Trophoblast cell (in vitro differentiated cells and primary cell): ENCODE measurements around the gene TPBGL.

Experiments
- DNase-seq, 2 donors: peaks; one replicate each; pipeline ENCODE4 v3.0.0-alpha.2; 2016
- H2AFZ ChIP-seq: 2 replicates; pipeline ENCODE4 v1.6.1; 2013; ENCODE audit warnings: low read length, moderate library complexity, mild to moderate bottlenecking; ENCODE audit not compliant: insufficient read depth, poor library complexity
- H2AK5ac ChIP-seq: 2 replicates; pipeline ENCODE4 v1.6.1; 2013; ENCODE audit warnings: mild to moderate bottlenecking, low read length
- H2BK120ac ChIP-seq: 2 replicates; pipeline ENCODE4 v1.6.1; 2013; ENCODE audit warnings: low read length, mild to moderate bottlenecking, moderate library complexity; ENCODE audit not compliant: insufficient read depth, poor library complexity
- H2BK12ac ChIP-seq: 2 replicates; pipeline ENCODE4 v1.6.1; 2013; ENCODE audit warnings: mild to moderate bottlenecking, low read length, moderate library complexity
- H2BK5ac ChIP-seq: 2 replicates; pipeline ENCODE4 v1.6.1; 2013; ENCODE audit warnings: low read length, low read depth, moderate library complexity, mild to moderate bottlenecking; ENCODE audit not compliant: poor library complexity
- H3K14ac ChIP-seq: 2 replicates; pipeline ENCODE4 v1.6.1; 2013; ENCODE audit warnings: mild to moderate bottlenecking, low read length
- H3K18ac ChIP-seq: 2 replicates; pipeline ENCODE4 v1.6.1; 2013; ENCODE audit warnings: mild to moderate bottlenecking, low read length
- H3K23ac ChIP-seq: 2 replicates; pipeline ENCODE4 v1.6.1; 2013; ENCODE audit warnings: low read length
- H3K27ac ChIP-seq: 2 replicates; pipeline ENCODE4 v1.5.1; 2013; ENCODE audit warnings: low read depth, mild to moderate bottlenecking, inconsistent platforms, low read length, moderate library complexity
- H3K27me3 ChIP-seq: 2 replicates; pipeline ENCODE4 v1.6.1; 2013; ENCODE audit warnings: inconsistent platforms, mild to moderate bottlenecking, low read length, moderate library complexity; ENCODE audit not compliant: insufficient read depth
- H3K36me3 ChIP-seq, 2 experiments: 1 replicate in 1 of 2; 2 replicates in 1 of 2; pipeline ENCODE4 v1.6.1; 2013; ENCODE audit warnings: low read length in 2 of 2, mild to moderate bottlenecking in 2 of 2, moderate library complexity in 1 of 2; ENCODE audit not compliant: insufficient read depth in 2 of 2, control insufficient read depth in 1 of 2
- H3K4ac ChIP-seq: 2 replicates; pipeline ENCODE4 v1.6.1; 2013; ENCODE audit warnings: low read depth, mild to moderate bottlenecking, low read length, moderate library complexity
- H3K4me1 ChIP-seq, 2 experiments: 1 replicate in 1 of 2; 2 replicates in 1 of 2; pipeline ENCODE4 v1.6.1; 2013; ENCODE audit warnings: low read length in 2 of 2, mild to moderate bottlenecking in 2 of 2, moderate library complexity in 1 of 2; ENCODE audit not compliant: insufficient read depth in 2 of 2, control insufficient read depth in 1 of 2
- H3K4me2 ChIP-seq: 2 replicates; pipeline ENCODE4 v1.6.1; 2013; ENCODE audit warnings: inconsistent platforms, mild to moderate bottlenecking, low read length, moderate library complexity
- H3K4me3 ChIP-seq: 2 replicates; pipeline ENCODE4 v1.5.1; 2013; ENCODE audit warnings: mild to moderate bottlenecking, low read depth, low read length, inconsistent platforms
- H3K79me1 ChIP-seq: one replicate; pipeline ENCODE4 v1.6.1; 2013; ENCODE audit warnings: low read length
- H3K79me2 ChIP-seq: 2 replicates; pipeline ENCODE4 v1.6.1; 2013; ENCODE audit warnings: low read length, mild to moderate bottlenecking; ENCODE audit not compliant: control insufficient read depth, insufficient read depth, poor library complexity
- H3K9ac ChIP-seq: 2 replicates; pipeline ENCODE4 v1.6.1; 2013; ENCODE audit warnings: mild to moderate bottlenecking, low read length
- H3K9me3 ChIP-seq: 2 replicates; pipeline ENCODE4 v1.6.1; 2013; ENCODE audit warnings: low read depth, mild to moderate bottlenecking, control low read depth, inconsistent platforms, low read length; ENCODE audit not compliant: insufficient read depth
- H4K12ac ChIP-seq: 2 replicates; pipeline ENCODE4 v1.6.1; 2013; ENCODE audit warnings: low read depth, mild to moderate bottlenecking, low read length, moderate library complexity
- H4K8ac ChIP-seq: 2 replicates; pipeline ENCODE4 v1.6.1; 2013; ENCODE audit warnings: low read depth, mild to moderate bottlenecking, low read length, moderate library complexity
- H4K91ac ChIP-seq: one replicate; pipeline ENCODE4 v1.6.1; 2013; ENCODE audit warnings: low read depth, mild to moderate bottlenecking, low read length, moderate library complexity
- WGBS: extraction: QIAGEN DNeasy Blood & Tissue Kit; methylation state at CpG from one replicate; pipeline ENCODE4 v1.1.7; 2013; ENCODE audit warnings: missing lambda C conversion rate; ENCODE audit not compliant: insufficient read length, insufficient coverage; ENCODE audit errors: extremely low coverage; 5-methylcytosine and 5-hydroxymethylcytosine counted together

TPBGL gene

GRCh38 chr11:75260396-75261170 is 20.0 kb downstream of the TPBGL start:
- WGBS = no CpG with 5 or more reads among the region's 10 CpGs
- Histone ChIP-seq H3K79me1 (no peaks in the 10 kb centered on the region), H2BK120ac (no peak overlapping the region), H3K9me3 (no peaks in the 10 kb centered on the region), H4K12ac (no peak overlapping the region), H3K4me1 (no peaks in the 10 kb centered on the region), H3K27me3 (no peaks in the 10 kb centered on the region), H2AFZ (no peak overlapping the region), H3K14ac (no peak overlapping the region), H3K23ac (no peak overlapping the region), H4K91ac (no peak overlapping the region), H3K4me3 (no peak overlapping the region), H2BK5ac (no peak overlapping the region), H3K79me2 (no peaks in the 10 kb centered on the region), H3K36me3 (peaks cover under 1 to 4% of the 10 kb centered on the region in 2 experiments), H3K4me2 (no peak overlapping the region), H3K9ac (no peak overlapping the region), H2BK12ac (no peak overlapping the region), H2AK5ac (no peak overlapping the region), H4K8ac (no peak overlapping the region), H3K4ac (no peak overlapping the region), H3K27ac (no peak overlapping the region), H3K18ac (no peak overlapping the region)
- no peak for DNase-seq

- Histone ChIP-seq H3K4me3 (no peak overlapping the region), H3K27me3 (no peaks in the 10 kb centered on the region), H2AK5ac (no peak overlapping the region), H2BK120ac (no peak overlapping the region), H3K36me3 (peaks cover 10 to 16% of the 10 kb centered on the region in 2 experiments), H2AFZ (no peak overlapping the region), H4K8ac (no peak overlapping the region), H3K4me1 (peaks cover 0 to 2% of the 10 kb centered on the region in 2 experiments), H3K23ac (no peak overlapping the region), H2BK12ac (no peak overlapping the region), H4K91ac (no peak overlapping the region), H3K9ac (no peak overlapping the region), H3K4ac (no peak overlapping the region), H2BK5ac (no peak overlapping the region), H3K14ac (no peak overlapping the region), H3K79me1 (no peaks in the 10 kb centered on the region), H3K79me2 (no peaks in the 10 kb centered on the region), H3K27ac (no peak overlapping the region), H3K9me3 (no peaks in the 10 kb centered on the region), H3K18ac (no peak overlapping the region), H4K12ac (no peak overlapping the region), H3K4me2 (no peak overlapping the region)
- no CpG with 5 or more reads among the region's 6 CpGs for WGBS
- no peak for DNase-seq
Measured at GRCh38 chr11:75261902-75262361, 21.4 kb downstream of the TPBGL start.

DNA sequence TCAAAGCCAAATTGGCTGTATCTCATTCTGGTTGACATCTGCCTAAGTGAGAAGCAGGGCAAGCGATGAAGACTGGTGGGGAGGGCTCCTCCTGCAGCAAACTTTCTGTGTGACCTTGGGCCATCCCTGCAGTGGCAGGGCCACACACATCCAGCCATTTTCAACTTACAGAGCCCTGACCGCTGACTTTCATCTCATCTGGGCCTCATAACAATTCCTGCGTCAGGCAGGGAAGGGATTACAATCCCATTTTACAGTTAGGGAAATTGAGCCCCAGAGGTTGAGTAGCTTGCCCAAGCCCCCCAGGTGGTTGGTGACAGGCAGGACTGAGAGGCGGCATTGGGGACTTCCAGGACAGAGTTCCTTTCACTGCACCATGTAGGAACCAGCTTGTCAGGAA is 21.9 kb downstream of the TPBGL start:
- H3K79me1 ChIP-seq = no peaks in the 10 kb centered on the region
- H3K9ac ChIP-seq = no peak overlapping the region
- no CpG with 5 or more reads among the region's 4 CpGs for WGBS
- no peak overlapping the region for H3K23ac ChIP-seq
- H3K4me1 ChIP-seq = peaks cover 0 to 2% of the 10 kb centered on the region in 2 experiments
- H2BK12ac ChIP-seq = no peak overlapping the region
- H3K36me3 ChIP-seq = peaks cover 14 to 20% of the 10 kb centered on the region in 2 experiments
- no peak overlapping the region for H2AK5ac ChIP-seq
- no peak overlapping the region for H3K14ac ChIP-seq
- H3K4me3 ChIP-seq = no peak overlapping the region
- no peak overlapping the region for H2BK120ac ChIP-seq
- H4K91ac ChIP-seq = no peak overlapping the region
- no peak overlapping the region for H4K12ac ChIP-seq
- no peaks in the 10 kb centered on the region for H3K9me3 ChIP-seq
- no peak overlapping the region for H3K18ac ChIP-seq
- H2BK5ac ChIP-seq = no peak overlapping the region
- H4K8ac ChIP-seq = no peak overlapping the region
- no peak for DNase-seq
- H3K79me2 ChIP-seq = no peaks in the 10 kb centered on the region
- no peaks in the 10 kb centered on the region for H3K27me3 ChIP-seq
- H3K27ac ChIP-seq = no peak overlapping the region
- no peak overlapping the region for H2AFZ ChIP-seq
- H3K4me2 ChIP-seq = no peak overlapping the region
- no peak overlapping the region for H3K4ac ChIP-seq

GRCh38 chr11:75262961-75263852 is 22.6 kb downstream of the TPBGL start:
- no peak overlapping the region for H3K9ac ChIP-seq
- peaks cover 0 to 2% of the 10 kb centered on the region in 2 experiments for H3K4me1 ChIP-seq
- no peak for DNase-seq
- no peak overlapping the region for H3K4ac ChIP-seq
- H3K36me3 ChIP-seq = peaks cover 14 to 20% of the 10 kb centered on the region in 2 experiments
- no peak overlapping the region for H3K4me3 ChIP-seq
- no peak overlapping the region for H3K18ac ChIP-seq
- H2BK12ac ChIP-seq = no peak overlapping the region
- no peak overlapping the region for H2BK120ac ChIP-seq
- no CpG with 5 or more reads among the region's 17 CpGs for whole genome bisulfite sequencing
- H4K12ac ChIP-seq = no peak overlapping the region
- no peaks in the 10 kb centered on the region for H3K27me3 ChIP-seq
- H4K8ac ChIP-seq = no peak overlapping the region
- no peak overlapping the region for H3K14ac ChIP-seq
- no peak overlapping the region for H3K4me2 ChIP-seq
- no peak overlapping the region for H4K91ac ChIP-seq
- H3K79me1 ChIP-seq = no peaks in the 10 kb centered on the region
- H3K9me3 ChIP-seq = no peaks in the 10 kb centered on the region
- no peak overlapping the region for H2AK5ac ChIP-seq
- H3K23ac ChIP-seq = no peak overlapping the region
- H3K27ac ChIP-seq = no peak overlapping the region
- H3K79me2 ChIP-seq = no peaks in the 10 kb centered on the region
- H2BK5ac ChIP-seq = no peak overlapping the region
- H2AFZ ChIP-seq = no peak overlapping the region
